Duodenal mucosa (tissue), 2 donors: ENCODE results near the gene SMYD2.

Experiments
- H3K27ac ChIP-seq: one replicate; pipeline ENCODE4 v1.7.0; 2013; ENCODE audit warnings: low read depth, low read length
- H3K27me3 ChIP-seq, 2 donors: one replicate each; pipeline ENCODE4 v1.7.0; 2013; ENCODE audit warnings: low read length in 2 of 2, control low read depth in 1 of 2; ENCODE audit not compliant: insufficient read depth in 2 of 2, control insufficient read depth in 1 of 2
- H3K36me3 ChIP-seq, 2 donors: one replicate each; pipeline ENCODE4 v1.7.0; 2013; ENCODE audit warnings: low read length in 2 of 2, control low read depth in 1 of 2; ENCODE audit not compliant: insufficient read depth in 2 of 2, control insufficient read depth in 1 of 2
- H3K4me1 ChIP-seq, 2 donors: one replicate each; pipeline ENCODE4 v1.7.0; 2013; ENCODE audit warnings: low read length in 2 of 2, control low read depth in 1 of 2; ENCODE audit not compliant: insufficient read depth in 2 of 2, control insufficient read depth in 1 of 2
- H3K4me3 ChIP-seq, 2 donors: one replicate each; pipeline ENCODE4 v1.7.0; 2013; ENCODE audit warnings: low read length in 2 of 2, low read depth in 1 of 2
- H3K9ac ChIP-seq, 2 donors: one replicate each; pipeline ENCODE4 v1.7.0; 2013; ENCODE audit warnings: low read length in 2 of 2, low read depth in 1 of 2
- H3K9me3 ChIP-seq, 2 donors: one replicate each; pipeline ENCODE4 v1.7.0; 2013; ENCODE audit warnings: low read length in 2 of 2, control low read depth in 1 of 2; ENCODE audit not compliant: control insufficient read depth in 1 of 2

Gene SMYD2, protein sequence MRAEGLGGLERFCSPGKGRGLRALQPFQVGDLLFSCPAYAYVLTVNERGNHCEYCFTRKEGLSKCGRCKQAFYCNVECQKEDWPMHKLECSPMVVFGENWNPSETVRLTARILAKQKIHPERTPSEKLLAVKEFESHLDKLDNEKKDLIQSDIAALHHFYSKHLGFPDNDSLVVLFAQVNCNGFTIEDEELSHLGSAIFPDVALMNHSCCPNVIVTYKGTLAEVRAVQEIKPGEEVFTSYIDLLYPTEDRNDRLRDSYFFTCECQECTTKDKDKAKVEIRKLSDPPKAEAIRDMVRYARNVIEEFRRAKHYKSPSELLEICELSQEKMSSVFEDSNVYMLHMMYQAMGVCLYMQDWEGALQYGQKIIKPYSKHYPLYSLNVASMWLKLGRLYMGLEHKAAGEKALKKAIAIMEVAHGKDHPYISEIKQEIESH

DNA sequence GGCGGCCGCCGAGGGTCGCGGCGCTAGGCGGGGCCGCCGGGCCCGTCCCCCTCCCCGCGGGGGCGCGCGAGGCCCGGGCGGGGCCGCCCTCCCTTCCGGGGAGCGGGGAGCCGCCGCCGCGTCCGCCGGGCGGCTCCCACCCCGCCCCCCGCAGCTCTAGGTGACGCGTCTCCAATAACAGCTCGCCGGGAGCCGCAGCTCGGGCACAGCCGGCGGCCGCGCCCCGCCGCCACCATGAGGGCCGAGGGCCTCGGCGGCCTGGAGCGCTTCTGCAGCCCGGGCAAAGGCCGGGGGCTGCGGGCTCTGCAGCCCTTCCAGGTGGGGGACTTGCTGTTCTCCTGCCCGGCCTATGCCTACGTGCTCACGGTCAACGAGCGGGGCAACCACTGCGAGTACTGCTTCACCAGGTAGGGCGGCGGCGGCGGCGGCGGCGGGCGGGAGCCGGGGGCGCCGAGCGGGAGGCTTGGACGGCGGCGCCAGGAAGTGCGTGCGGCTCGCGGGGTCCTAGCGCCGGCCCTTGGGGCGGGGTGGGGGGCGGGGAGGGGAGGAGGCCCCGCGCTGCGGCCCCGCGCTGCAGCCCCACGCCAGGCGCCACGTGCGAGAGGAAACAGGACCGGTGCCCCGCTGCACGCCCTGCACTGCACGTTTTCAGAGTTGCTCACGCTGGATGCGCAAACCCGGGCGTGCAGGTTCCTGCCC is at the start of gene SMYD2:
Gene SMYD2 (plus strand): TSS at position 139 of the 699 bp plus-strand sequence. CDS start 96 bp downstream, at position 235.
- H3K9ac ChIP-seq = peak within 1 kb of the TSS; percentile 79 to 81

DNA sequence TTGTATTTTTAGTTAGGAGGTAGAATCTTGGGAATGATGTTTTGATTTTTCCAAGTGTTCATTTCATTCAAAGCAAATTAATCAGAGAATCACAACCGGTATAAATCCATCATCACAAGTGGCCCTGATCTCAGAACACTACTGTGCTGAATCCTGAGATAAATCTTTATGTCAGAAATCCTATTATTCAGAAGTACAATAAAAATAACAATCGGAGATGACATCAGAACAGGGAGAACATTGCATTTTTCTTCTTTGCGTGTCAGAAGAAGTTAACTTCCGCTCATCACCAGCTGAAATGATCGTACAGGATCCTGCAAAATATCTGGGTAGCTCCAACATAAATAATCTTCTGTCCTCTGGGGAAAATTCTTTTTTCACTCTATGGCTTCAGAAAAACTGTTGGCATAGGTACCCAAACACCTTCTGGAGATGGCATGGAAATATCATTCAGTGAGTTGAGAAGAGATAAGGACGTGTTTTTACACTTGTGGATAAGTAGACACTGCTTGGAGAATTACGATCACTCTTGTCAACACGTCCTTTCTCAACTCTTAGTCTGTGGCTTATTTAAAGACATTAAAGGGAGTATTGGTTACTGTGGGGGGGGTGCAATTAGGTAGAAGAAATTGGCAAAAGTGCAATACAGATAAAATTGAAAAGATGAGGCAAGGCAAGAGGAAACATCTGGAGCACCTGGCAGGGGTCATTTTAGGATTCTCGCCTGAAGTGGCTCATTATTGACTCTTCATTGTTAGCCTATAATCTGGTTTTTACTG is 46.9 kb upstream of the SMYD2 start:
- Histone ChIP-seq H3K4me3 (no peak overlapping the region), H3K27ac (no peak overlapping the region), H3K36me3 (no peaks in the 10 kb centered on the region), H3K9me3 (no peaks in the 10 kb centered on the region), H3K4me1 (no peaks in the 10 kb centered on the region), H3K9ac (no peak overlapping the region), H3K27me3 (no peaks in the 10 kb centered on the region)

More for the DNA sequence above, at the start of gene SMYD2:
- Histone ChIP-seq H3K9me3 (no peaks in the 10 kb centered on the region), H3K4me1 (peaks cover 20 to 22% of the 10 kb centered on the region in 2 donors), H3K27ac (peak within 1 kb of the TSS; percentile 71), H3K27me3 (no peaks in the 10 kb centered on the region), H3K36me3 (no peaks in the 10 kb centered on the region), H3K4me3 (peak within 1 kb of the TSS; percentile 90 to 93)

DNA sequence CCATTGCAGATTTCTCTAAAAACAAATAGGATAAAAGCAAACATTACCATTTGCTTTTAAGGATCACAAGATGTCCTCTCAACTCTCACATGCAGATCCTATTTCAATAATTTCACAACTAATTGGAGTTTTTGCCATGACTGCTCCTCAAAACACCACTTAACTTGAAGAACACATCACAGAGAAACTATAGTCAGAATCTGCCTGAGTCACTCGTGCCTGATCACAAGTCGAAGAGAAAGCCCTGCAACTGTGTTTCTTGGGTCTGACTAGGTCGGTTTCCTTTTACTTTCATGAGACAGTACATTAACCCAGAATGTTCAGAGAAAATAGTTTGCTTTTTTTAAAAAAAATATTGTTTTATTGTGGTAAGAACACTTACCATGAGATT is 46.3 kb upstream of the SMYD2 start:
- H3K36me3 ChIP-seq = no peaks in the 10 kb centered on the region
- no peaks in the 10 kb centered on the region for H3K4me1 ChIP-seq
- H3K4me3 ChIP-seq = no peak overlapping the region
- no peaks in the 10 kb centered on the region for H3K9me3 ChIP-seq
- no peaks in the 10 kb centered on the region for H3K27me3 ChIP-seq
- H3K9ac ChIP-seq = no peak overlapping the region
- no peak overlapping the region for H3K27ac ChIP-seq

- Histone ChIP-seq H3K9ac (no peak overlapping the region), H3K4me3 (no peak overlapping the region), H3K27ac (no peak overlapping the region), H3K9me3 (no peaks in the 10 kb centered on the region), H3K4me1 (no peaks in the 10 kb centered on the region), H3K27me3 (no peaks in the 10 kb centered on the region), H3K36me3 (no peaks in the 10 kb centered on the region)
Observed at GRCh38 chr1:214236477-214236876, 44.5 kb upstream of the SMYD2 start.

GRCh38 chr1:214241060-214241459 is 39.9 kb upstream of the SMYD2 start:
- Histone ChIP-seq H3K4me1 (no peaks in the 10 kb centered on the region), H3K27ac (no peak overlapping the region), H3K9me3 (no peaks in the 10 kb centered on the region), H3K36me3 (no peaks in the 10 kb centered on the region), H3K9ac (no peak overlapping the region), H3K27me3 (peaks cover 0 to 3% of the 10 kb centered on the region in 2 donors), H3K4me3 (no peak overlapping the region)

DNA sequence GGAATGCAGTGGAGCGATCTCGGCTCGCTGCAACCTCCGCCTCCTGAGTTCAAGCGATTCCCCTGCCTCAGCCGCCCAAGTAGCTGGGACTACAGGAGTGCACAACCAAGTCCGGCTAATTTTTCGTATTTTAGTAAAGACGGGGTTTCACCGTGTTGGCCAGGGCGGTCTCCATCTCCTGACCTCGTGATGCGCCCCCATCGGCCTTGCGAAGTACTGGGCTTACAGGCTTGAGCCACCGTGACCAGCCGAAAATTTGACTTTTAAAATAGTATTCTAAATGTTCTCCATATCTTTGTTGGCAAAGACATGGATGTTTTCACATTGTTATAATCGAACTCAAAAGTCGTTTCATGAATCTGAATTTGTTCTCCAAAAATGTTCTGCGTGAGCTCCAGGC is 36.7 kb upstream of the SMYD2 start:
- H3K9ac ChIP-seq = no peak overlapping the region
- no peaks in the 10 kb centered on the region for H3K9me3 ChIP-seq
- H3K36me3 ChIP-seq = no peaks in the 10 kb centered on the region
- no peak overlapping the region for H3K4me3 ChIP-seq
- H3K27ac ChIP-seq = no peak overlapping the region
- no peaks in the 10 kb centered on the region for H3K4me1 ChIP-seq
- peaks cover 0 to 3% of the 10 kb centered on the region in 2 donors for H3K27me3 ChIP-seq

- no peaks in the 10 kb centered on the region for H3K4me1 ChIP-seq
- no peak overlapping the region for H3K9ac ChIP-seq
- H3K27me3 ChIP-seq = peaks cover 0 to 3% of the 10 kb centered on the region in 2 donors
- H3K4me3 ChIP-seq = no peak overlapping the region
- no peak overlapping the region for H3K27ac ChIP-seq
- no peaks in the 10 kb centered on the region for H3K36me3 ChIP-seq
- H3K9me3 ChIP-seq = no peaks in the 10 kb centered on the region
Observed at GRCh38 chr1:214244841-214245240, 36.1 kb upstream of the SMYD2 start.

DNA sequence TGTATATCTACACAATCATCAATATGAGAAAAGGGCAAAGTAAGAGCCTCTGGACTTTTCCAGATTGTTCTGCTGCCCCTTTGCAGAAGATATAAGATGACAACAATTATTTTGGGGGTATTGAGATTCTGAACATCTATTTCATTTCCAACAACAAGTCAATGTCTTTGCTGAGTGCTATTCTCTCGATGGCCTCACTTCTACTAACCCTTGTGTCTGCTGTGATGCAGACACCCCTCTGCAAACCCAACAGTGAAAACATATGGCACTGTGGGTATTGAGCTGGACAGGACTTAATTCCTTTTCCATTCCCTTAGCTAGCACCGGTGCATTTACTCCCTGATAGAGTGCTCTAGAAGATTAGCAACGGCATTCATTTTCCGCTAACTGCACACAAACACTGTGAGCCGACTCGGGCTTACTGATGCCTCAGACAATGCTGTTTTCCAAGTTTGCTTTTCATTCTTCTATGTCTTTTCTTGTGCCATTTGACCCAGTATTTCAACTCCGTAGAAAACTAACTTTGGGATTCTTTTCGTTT is 33.4 kb upstream of the SMYD2 start:
- Histone ChIP-seq H3K9ac (no peak overlapping the region), H3K27me3 (peaks cover 0 to 3% of the 10 kb centered on the region in 2 donors), H3K4me3 (no peak overlapping the region), H3K36me3 (no peaks in the 10 kb centered on the region), H3K4me1 (no peaks in the 10 kb centered on the region), H3K27ac (no peak overlapping the region), H3K9me3 (no peaks in the 10 kb centered on the region)

- Histone ChIP-seq H3K9ac (no peak overlapping the region), H3K27ac (no peak overlapping the region), H3K36me3 (no peaks in the 10 kb centered on the region), H3K4me1 (no peaks in the 10 kb centered on the region), H3K9me3 (no peaks in the 10 kb centered on the region), H3K4me3 (no peak overlapping the region), H3K27me3 (peaks cover 0 to 3% of the 10 kb centered on the region in 2 donors)
Observed at GRCh38 chr1:214248311-214249085, 32.5 kb upstream of the SMYD2 start.
